GM12891 (cell line): ENCODE data around the gene CAPN5.

Source experiments
- DNase-seq: peaks from one replicate; pipeline ENCODE4 v3.0.0; 2011; ENCODE audit warnings: low spot score; ENCODE audit not compliant: insufficient read length
- FAIRE-seq: peaks from 2 replicates; lab custom pipeline; 2011; peaks lifted over from hg19 to GRCh38; lab: Jason Lieb, UNC
- PAX5 ChIP-seq: IDR thresholded peaks from 2 replicates; pipeline ENCODE4 v1.6.1; 2011; ENCODE audit warnings: low read length, moderate library complexity, mild to moderate bottlenecking; ENCODE audit not compliant: insufficient read depth, severe bottlenecking
- POLR2A ChIP-seq: IDR thresholded peaks from 2 replicates; pipeline ENCODE4 v1.6.1; 2011; ENCODE audit warnings: low read depth, low read length, control low read depth
- POLR2AphosphoS5 ChIP-seq: IDR thresholded peaks from 2 replicates; pipeline ENCODE4 v1.6.1; 2011; ENCODE audit warnings: low read depth, low read length, control low read depth
- POU2F2 ChIP-seq: IDR thresholded peaks from 2 replicates; pipeline ENCODE4 v1.6.1; 2011; ENCODE audit warnings: low read depth, mild to moderate bottlenecking, control low read depth, low read length, moderate library complexity
- SPI1 ChIP-seq: IDR thresholded peaks from 2 replicates; pipeline ENCODE4 v1.6.1; 2011; ENCODE audit warnings: low read depth, low read length, control low read depth
- TAF1 ChIP-seq: IDR thresholded peaks from 2 replicates; pipeline ENCODE4 v1.6.1; 2011; ENCODE audit warnings: low read depth, low read length, control low read depth

CAPN5 gene

DNA sequence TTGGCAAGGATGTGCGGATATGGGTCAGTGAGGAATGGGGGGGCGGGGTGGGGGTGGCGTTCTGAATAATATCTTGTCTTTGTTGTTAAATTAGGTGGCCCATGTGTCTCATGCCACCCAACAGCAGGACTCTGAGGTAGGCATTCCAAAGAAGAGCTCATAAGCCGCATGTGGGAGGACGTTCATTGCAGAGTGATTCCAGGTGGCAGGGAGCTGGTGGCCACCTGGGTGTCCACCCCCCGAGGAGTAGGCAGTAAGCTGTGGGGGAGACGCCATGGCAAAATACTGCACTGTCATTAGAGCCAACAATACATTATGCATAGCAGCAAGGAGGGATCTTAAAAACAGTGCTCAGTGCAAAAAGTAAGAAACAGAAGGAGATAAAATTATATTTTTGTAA, 14.3 kb upstream of the CAPN5 start:
- FAIRE-seq = no peak
- DNase-seq = no peak
- no peak for TF ChIP-seq POU2F2
- TF ChIP-seq SPI1 = no peak
- no peak for TF ChIP-seq PAX5
- TF ChIP-seq POLR2A = no peak
- TF ChIP-seq POLR2AphosphoS5 = no peak
- TF ChIP-seq TAF1 = no peak

DNA sequence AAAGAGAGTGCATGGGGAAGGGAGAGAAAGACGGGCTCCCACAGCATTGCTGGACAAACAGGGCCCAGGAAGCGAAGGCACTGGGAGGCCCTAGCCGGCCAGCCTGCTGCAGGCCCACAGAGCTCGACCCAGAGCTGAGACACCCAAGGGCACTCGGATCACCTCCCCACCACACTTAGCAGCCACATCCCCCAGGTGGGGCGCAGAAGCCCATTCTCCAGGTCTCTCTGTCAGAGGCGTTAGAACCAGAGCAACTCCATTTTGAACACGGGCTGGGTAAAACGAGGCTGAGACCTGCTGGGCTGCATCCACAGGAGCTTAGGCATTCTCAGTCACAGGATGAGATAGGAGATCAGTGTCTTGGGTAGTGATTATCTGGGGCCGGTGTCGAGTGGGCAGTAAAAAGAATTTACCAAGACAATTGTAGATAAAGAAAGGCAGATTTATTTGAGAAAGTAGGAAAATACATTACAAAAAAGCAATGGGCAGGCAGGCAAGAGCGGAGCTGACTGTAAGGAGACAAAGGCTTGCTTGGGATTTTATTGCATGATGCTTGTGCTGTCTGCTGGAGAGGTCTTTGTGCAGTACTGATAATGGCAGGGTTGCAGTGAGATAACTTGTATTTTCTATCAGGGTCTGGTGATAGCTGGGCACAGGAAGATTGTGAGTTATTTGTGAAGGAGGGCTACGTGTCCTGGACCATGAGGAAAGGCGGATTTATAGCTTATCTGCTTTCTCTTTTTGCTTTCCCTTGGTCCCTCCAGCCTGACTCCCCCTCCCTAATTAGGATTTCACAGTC, 13.4 kb upstream of the CAPN5 start:
- FAIRE-seq = no peak
- TF ChIP-seq POU2F2 (no peak), SPI1 (no peak), TAF1 (no peak), POLR2A (no peak), POLR2AphosphoS5 (no peak), PAX5 (no peak)
- no peak for DNase-seq

DNA sequence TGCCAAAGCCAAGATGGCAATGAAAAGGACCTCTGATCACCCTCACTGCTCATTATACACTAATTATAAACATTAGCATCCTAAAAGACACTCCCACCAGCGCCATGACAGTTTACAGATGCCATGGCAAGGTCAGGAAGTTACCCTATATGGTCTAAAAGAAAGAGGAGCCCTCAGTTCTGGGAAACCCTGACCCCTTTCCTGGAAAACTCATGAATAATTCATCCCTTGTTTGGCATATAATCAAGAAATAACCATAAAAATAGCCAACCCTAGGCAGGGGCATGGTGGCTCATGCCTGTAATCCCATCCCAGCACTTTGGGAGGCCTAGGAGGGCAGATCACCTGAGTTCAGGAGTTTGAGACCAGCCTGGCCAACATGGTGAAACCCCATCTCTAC, 12.7 kb upstream of the CAPN5 start:
- FAIRE-seq (no peak), DNase-seq (no peak)
- no peak for TF ChIP-seq TAF1
- TF ChIP-seq POU2F2 = no peak
- no peak for TF ChIP-seq SPI1
- no peak for TF ChIP-seq POLR2A
- no peak for TF ChIP-seq POLR2AphosphoS5
- TF ChIP-seq PAX5 = no peak

- no peak for DNase-seq
- no peak for FAIRE-seq
- TF ChIP-seq SPI1 (no peak), POU2F2 (no peak), POLR2AphosphoS5 (no peak), POLR2A (no peak), TAF1 (no peak), PAX5 (no peak)
Observed at GRCh38 chr11:77055101-77055561, 11.6 kb upstream of the CAPN5 start.

- FAIRE-seq (no peak), DNase-seq (no peak)
- TF ChIP-seq POLR2A (no peak), PAX5 (no peak), POU2F2 (no peak), TAF1 (no peak), POLR2AphosphoS5 (no peak), SPI1 (no peak)
Observed at GRCh38 chr11:77055913-77056312, 10.9 kb upstream of the CAPN5 start.

DNA sequence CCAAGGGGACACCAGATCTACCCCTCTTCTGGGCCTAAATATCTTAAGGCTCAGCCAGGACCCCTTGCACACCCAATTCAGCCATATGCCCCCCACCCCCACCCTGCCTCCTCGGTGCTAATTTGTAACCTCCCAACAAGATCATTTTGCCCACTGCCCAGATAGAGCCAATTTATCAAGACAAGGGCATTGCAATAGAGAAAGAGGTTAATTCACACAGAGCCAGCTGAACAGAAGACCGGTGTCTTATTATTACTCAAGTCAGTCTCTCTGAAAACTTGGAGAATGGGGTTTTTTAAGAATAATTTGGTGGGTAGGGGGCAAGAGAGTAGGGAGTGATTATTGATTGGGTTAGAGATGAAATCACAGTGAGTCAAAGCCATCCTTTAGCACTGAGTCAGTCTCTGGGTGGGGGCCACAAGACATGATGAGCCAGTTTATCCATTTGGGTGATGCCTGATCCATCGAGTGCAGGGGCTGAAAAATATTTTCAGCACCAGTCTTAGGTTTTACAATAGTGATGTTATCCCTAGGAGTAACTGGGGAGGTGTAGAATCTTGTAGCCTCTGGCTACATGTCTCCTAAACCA, 9.9 kb upstream of the CAPN5 start:
- TF ChIP-seq PAX5 (no peak), TAF1 (no peak), SPI1 (no peak), POU2F2 (no peak), POLR2A (no peak), POLR2AphosphoS5 (no peak)
- FAIRE-seq (no peak), DNase-seq (no peak)

DNA sequence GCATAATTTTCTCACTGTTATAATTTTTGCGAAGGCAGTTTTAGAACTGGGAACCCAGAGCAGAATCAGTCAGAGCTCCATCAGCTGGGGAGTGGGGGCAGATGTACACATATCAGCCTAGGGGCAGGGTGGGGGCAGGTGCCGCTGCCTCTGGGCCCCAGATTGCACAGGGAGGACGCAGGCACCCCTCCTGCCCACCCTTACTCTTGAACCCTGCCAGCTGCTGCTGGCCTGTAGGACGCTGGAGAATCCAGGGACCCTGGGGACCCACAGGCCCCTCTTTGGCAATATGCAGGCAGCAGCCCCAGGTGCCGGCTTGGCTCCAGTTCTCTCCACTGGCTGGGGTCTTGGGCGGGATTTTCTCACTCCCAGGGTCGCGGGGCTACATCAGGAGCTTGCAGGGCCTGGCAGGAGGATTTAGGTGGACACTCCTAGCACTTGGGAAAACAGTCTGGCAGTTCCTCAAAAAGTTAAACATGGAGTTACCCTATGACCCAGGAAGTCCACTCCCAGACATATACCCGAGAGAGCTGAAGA, 8.8 kb upstream of the CAPN5 start:
- DNase-seq (no peak), FAIRE-seq (no peak)
- TF ChIP-seq SPI1 (no peak), POU2F2 (no peak)

GRCh38 chr11:77058900-77059299, 7.9 kb upstream of the CAPN5 start:
- no peak for FAIRE-seq

DNA sequence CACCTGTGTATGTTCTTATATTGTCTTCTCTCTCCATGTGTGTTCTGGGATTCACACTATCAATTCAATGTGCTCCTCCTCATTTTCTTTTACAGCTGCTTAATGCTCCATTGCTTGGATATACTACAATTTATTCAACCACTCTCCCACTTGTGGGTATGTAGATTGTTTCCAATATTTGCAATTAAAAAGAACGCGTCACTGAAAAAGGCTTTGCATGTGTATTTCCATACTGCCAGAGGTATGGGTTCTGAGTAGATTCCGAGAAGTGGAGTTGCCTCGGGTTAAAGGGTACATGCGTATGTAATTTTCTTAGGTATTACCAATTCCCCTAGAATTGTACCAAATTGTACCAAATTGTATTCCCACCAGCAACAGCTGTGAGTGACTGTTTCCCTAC, 7.0 kb upstream of the CAPN5 start:
- no peak for DNase-seq
- no peak for FAIRE-seq
- TF ChIP-seq SPI1 = no peak
- no peak for TF ChIP-seq POLR2A
- TF ChIP-seq TAF1 = no peak
- no peak for TF ChIP-seq POU2F2
- no peak for TF ChIP-seq POLR2AphosphoS5
- no peak for TF ChIP-seq PAX5

More at GRCh38 chr11:77058900-77059299, 7.9 kb upstream of the CAPN5 start:
- TF ChIP-seq POLR2AphosphoS5 (no peak), POLR2A (no peak), PAX5 (no peak), SPI1 (no peak), TAF1 (no peak), POU2F2 (no peak)
- no peak for DNase-seq
